GM23338 (cell line): ENCODE measurements around the gene ATP6V1E1. TPM values are rescaled to one million over a fixed set of nuclear protein-coding genes. Genes with fewer than 3 reads are reported as not detected.

Experiments used
- ATAC-seq: fragments of 200-7000 bp; cut with Tn5 transposase; 3 replicates; pipeline ENCODE4 v1.9.1; 2020
- DNase-seq: peaks from one replicate; pipeline ENCODE4 v3.0.0-alpha.2; 2015; ENCODE audit warnings: low spot score
- H2AFZ ChIP-seq: fragments of 200-600 bp; sonication (generic); 2 replicates; pipeline ENCODE4 v1.8.0; 2016; ENCODE audit warnings: antibody characterized with exemption, mild to moderate bottlenecking, moderate library complexity
- H3F3A ChIP-seq: fragments of 200-600 bp; sonication (generic); replicated peaks from 2 replicates; pipeline ENCODE4 v1.8.0; 2017; ENCODE audit warnings: antibody characterized with exemption, mixed run types, low read depth
- H3K27ac ChIP-seq: fragments of 200-600 bp; sonication (generic); 2 replicates; pipeline ENCODE4 v1.6.1; 2016; ENCODE audit warnings: low read depth
- H3K27me3 ChIP-seq: fragments of 200-600 bp; sonication (generic); 2 replicates; pipeline ENCODE4 v1.8.0; 2016; ENCODE audit warnings: mild to moderate bottlenecking, mixed run types, moderate library complexity; ENCODE audit not compliant: insufficient read depth
- H3K36me3 ChIP-seq: fragments of 200-600 bp; sonication (generic); 2 replicates; pipeline ENCODE4 v1.8.0; 2016; ENCODE audit warnings: mild to moderate bottlenecking; ENCODE audit not compliant: insufficient read depth
- H3K4me1 ChIP-seq: fragments of 200-600 bp; sonication (generic); 2 replicates; pipeline ENCODE4 v1.8.0; 2016; ENCODE audit warnings: mild to moderate bottlenecking, moderate library complexity; ENCODE audit not compliant: insufficient read depth
- H3K4me2 ChIP-seq: fragments of 200-600 bp; sonication (generic); 2 replicates; pipeline ENCODE4 v1.7.1; 2017; ENCODE audit warnings: mixed run types
- H3K4me3 ChIP-seq: fragments of 200-600 bp; sonication (generic); 2 replicates; pipeline ENCODE4 v1.6.1; 2016; ENCODE audit warnings: mixed run types
- H3K79me2 ChIP-seq: fragments of 200-600 bp; sonication (generic); replicated peaks from 2 replicates; pipeline ENCODE4 v1.8.0; 2017; ENCODE audit warnings: mild to moderate bottlenecking; ENCODE audit not compliant: insufficient read depth
- H3K9me2 ChIP-seq: fragments of 200-600 bp; sonication (generic); 2 replicates; pipeline ENCODE4 v1.8.0; 2017; ENCODE audit not compliant: insufficient read depth
- H4K20me1 ChIP-seq: fragments of 200-600 bp; sonication (generic); replicated peaks from 2 replicates; pipeline ENCODE4 v1.8.0; 2017; ENCODE audit warnings: mild to moderate bottlenecking; ENCODE audit not compliant: insufficient read depth
- H3K27ac Mint-ChIP-seq: 2 replicates; pipeline ENCODE4 v1.8.0; 2020; ENCODE audit warnings: inconsistent platforms, mild to moderate bottlenecking, moderate library complexity, mixed read lengths
- H3K27me3 Mint-ChIP-seq: 3 replicates; pipeline ENCODE4 v1.8.0; 2022; ENCODE audit warnings: low read depth, mild to moderate bottlenecking, moderate library complexity, mixed read lengths, inconsistent platforms; ENCODE audit not compliant: insufficient read depth, poor library complexity
- H3K36me3 Mint-ChIP-seq: 3 replicates; pipeline ENCODE4 v1.8.0; 2021; ENCODE audit warnings: low read depth, mild to moderate bottlenecking, inconsistent platforms, moderate library complexity, mixed read lengths
- H3K4me1 Mint-ChIP-seq: 3 replicates; pipeline ENCODE4 v1.8.0; 2020; ENCODE audit warnings: mild to moderate bottlenecking, inconsistent platforms, mixed read lengths
- H3K4me3 Mint-ChIP-seq: 3 replicates; pipeline ENCODE4 v1.8.0; 2021; ENCODE audit warnings: moderate library complexity, mild to moderate bottlenecking, inconsistent platforms, mixed read lengths
- H3K9me3 Mint-ChIP-seq: 3 replicates; pipeline ENCODE4 v1.8.0; 2020; ENCODE audit warnings: moderate library complexity, mild to moderate bottlenecking, inconsistent platforms, mixed read lengths
- CREB1 ChIP-seq: fragments of 250-450 bp; sonication (Bioruptor Pico); IDR thresholded peaks from 2 replicates; pipeline ENCODE4 v1.5.0; 2020; ENCODE audit warnings: low read depth, mild to moderate bottlenecking, moderate library complexity
- CTCF ChIP-seq, 2 experiments: fragments of 200-600 bp in 1 of 2; sonication (generic) in 1 of 2; conservative IDR thresholded peaks; 2 replicates each; pipeline versions ENCODE4 v1.5.1 to v1.6.1; 2016 to 2017; ENCODE audit warnings: antibody characterized with exemption in 2 of 2, low read depth in 2 of 2, mild to moderate bottlenecking in 2 of 2, moderate library complexity in 1 of 2
- ETS1 ChIP-seq: IDR thresholded peaks from 2 replicates; pipeline ENCODE4 v1.6.1; 2016; ENCODE audit warnings: antibody characterized with exemption
- EZH2 ChIP-seq: fragments of 200-600 bp; sonication (generic); IDR thresholded peaks from one replicate; pipeline ENCODE4 v1.8.0; 2017; ENCODE audit warnings: antibody characterized with exemption, mild to moderate bottlenecking, low read depth; ENCODE audit not compliant: unreplicated experiment
- EZH2phosphoT487 ChIP-seq: fragments of 200-600 bp; sonication (generic); IDR thresholded peaks from one replicate; pipeline ENCODE4 v1.8.1; 2018; ENCODE audit warnings: antibody characterized with exemption; ENCODE audit not compliant: unreplicated experiment
- JUNB ChIP-seq: IDR thresholded peaks from one replicate; pipeline ENCODE4 v1.6.1; 2016; ENCODE audit warnings: antibody characterized with exemption; ENCODE audit not compliant: unreplicated experiment
- NANOG ChIP-seq: IDR thresholded peaks from 2 replicates; pipeline ENCODE4 v1.6.1; 2016; ENCODE audit warnings: antibody characterized with exemption, borderline replicate concordance
- POLR2AphosphoS5 ChIP-seq: IDR thresholded peaks from 2 replicates; pipeline ENCODE4 v1.6.1; 2016; ENCODE audit warnings: antibody characterized with exemption, low read depth
- REST ChIP-seq: IDR thresholded peaks from one replicate; pipeline ENCODE4 v1.6.1; 2018; ENCODE audit warnings: antibody characterized with exemption; ENCODE audit not compliant: unreplicated experiment
- STAT1 ChIP-seq: IDR thresholded peaks from one replicate; pipeline ENCODE4 v1.6.1; 2016; ENCODE audit warnings: antibody characterized with exemption; ENCODE audit not compliant: unreplicated experiment
- ZNF114 ChIP-seq: fragments of 250-450 bp; sonication (Bioruptor Pico); IDR thresholded peaks from 2 replicates; pipeline ENCODE4 v1.5.0; 2020; ENCODE audit warnings: mild to moderate bottlenecking, moderate library complexity
- ZNF331 ChIP-seq: fragments of 250-450 bp; sonication (Bioruptor Pico); IDR thresholded peaks from 2 replicates; pipeline ENCODE4 v1.5.0; 2020; ENCODE audit warnings: low read depth, mild to moderate bottlenecking, moderate library complexity
- ZNF462 ChIP-seq: fragments of 250-450 bp; sonication (Bioruptor Pico); IDR thresholded peaks from 2 replicates; pipeline ENCODE4 v1.5.0; 2020; ENCODE audit warnings: mild to moderate bottlenecking, moderate library complexity
- polyA plus RNA-seq: library from polyadenylated mRNA; unstranded; fragments of >200 nt; fragmentation: Nextera tagmentation; extraction: Ambion mirVana; gene quantifications from 2 replicates; pipeline ENCODE4 v1.2.1, GENCODE V29; 2016
- total RNA-seq: library from RNA; depleted of rRNA; stranded (reverse); fragments of >200 nt; shearing (Covaris generic); gene quantifications from 2 replicates; pipeline ENCODE4 v1.2.3, GENCODE V29; 2014

The ATP6V1E1 gene
- total and polyA plus RNA-seq, 2 experiments from 2014 or later, result 74.5 to 81.7 TPM

GRCh38 chr22:17633217-17633997 is 4.9 kb upstream of the ATP6V1E1 start:
- no peak overlapping the region for H3K4me2 ChIP-seq
- H2AFZ ChIP-seq, result no peak overlapping the region; the same call in 1 of the 2 replicates
- peak overlapping the region; percentile 35; the same call in 1 of the 2 replicates for H3K27ac ChIP-seq
- H3K27me3 Mint-ChIP-seq, result peaks cover 2% of the 10 kb centered on the region
- H3K79me2 ChIP-seq, result peaks cover under 1% of the 10 kb centered on the region
- TF ChIP-seq STAT1 (no peak), ZNF462 (CRISPR knock-in tag) (no peak), NANOG (no peak), ZNF331 (CRISPR knock-in tag) (no peak), JUNB (no peak), EZH2phosphoT487 (no peak), REST (no peak), ETS1 (no peak), EZH2 (no peak), POLR2AphosphoS5 (no peak), CTCF (conservative IDR thresholded peaks at IDR 0.05; ENCODE audit: low read depth in 2 of 2) (no peak), CREB1 (CRISPR knock-in tag) (no peak), ZNF114 (CRISPR knock-in tag) (no peak)
- no peaks in the 10 kb centered on the region for H3K9me2 ChIP-seq
- H3K4me3 ChIP-seq, result no peak overlapping the region
- peaks cover 10% of the 10 kb centered on the region; the same call in 1 of the 2 replicates for H3F3A ChIP-seq
- H3K4me3 Mint-ChIP-seq, result no peak overlapping the region
- H3K4me1 Mint-ChIP-seq, result peaks cover 12% of the 10 kb centered on the region
- peak overlapping the region; percentile 34 for H3K27ac Mint-ChIP-seq
- peak; percentile 6 for DNase-seq
- no peaks in the 10 kb centered on the region for H3K9me3 Mint-ChIP-seq
- ATAC-seq, result no peak
- no peaks in the 10 kb centered on the region for H3K36me3 ChIP-seq
- H3K27me3 ChIP-seq, result no peaks in the 10 kb centered on the region
- no peaks in the 10 kb centered on the region for H4K20me1 ChIP-seq
- H3K4me1 ChIP-seq, result peaks cover 4% of the 10 kb centered on the region
- H3K36me3 Mint-ChIP-seq, result no peaks in the 10 kb centered on the region
